GM11168 (cell line): ENCODE data around the gene YJU2.

Source experiments
- in situ Hi-C: fragments of 300-500 bp; cut with MboI; formaldehyde crosslinking; loops from one replicate; pipeline ENCODE4 v1.12.0; 2022; ENCODE audit warnings: low sequenced_read_pairs; ENCODE audit not compliant: unreplicated experiment

Gene YJU2

DNA sequence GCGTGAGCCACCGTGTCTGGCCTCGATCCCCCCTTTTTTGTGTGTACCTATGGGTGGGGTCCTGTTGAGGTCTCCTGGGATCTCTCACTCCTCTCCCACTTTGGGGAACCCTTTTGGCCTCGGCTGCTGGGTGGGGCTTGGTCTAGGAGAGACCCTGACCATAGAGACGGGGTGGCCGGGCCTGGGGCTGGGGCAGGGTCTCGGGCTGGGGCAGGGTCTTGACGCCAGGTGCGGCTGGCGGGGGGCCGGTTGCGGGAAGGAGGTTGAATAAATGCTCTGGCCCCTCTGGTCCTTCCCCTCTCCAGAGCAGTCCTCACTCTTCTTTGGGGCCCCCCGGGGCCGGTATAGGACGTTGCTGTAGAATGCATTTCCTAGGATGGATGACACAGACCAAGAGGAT is 45.6 kb downstream of the YJU2 start:
- in situ Hi-C loops: no loop called here

DNA sequence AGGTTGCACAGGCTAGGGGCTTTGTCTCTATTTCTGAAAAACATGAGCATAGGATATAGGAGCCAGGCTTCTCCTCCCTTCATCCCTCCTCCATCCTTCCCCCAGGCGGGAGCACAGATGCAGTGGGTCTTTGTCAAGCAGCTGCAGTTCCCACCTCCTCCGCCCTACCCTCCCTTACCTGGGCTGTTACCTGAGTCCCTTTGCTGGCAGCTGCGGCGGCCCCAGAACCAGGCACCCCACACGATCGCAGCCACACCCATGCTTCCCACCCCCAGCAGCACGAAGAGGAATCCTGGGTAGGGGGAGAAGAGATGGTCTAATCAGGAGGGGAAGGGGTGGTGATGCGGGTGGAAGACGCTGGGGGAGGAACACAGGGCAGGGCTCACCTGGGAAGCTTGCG is 47.5 kb downstream of the YJU2 start:
- in situ Hi-C loops: no loop called here

DNA sequence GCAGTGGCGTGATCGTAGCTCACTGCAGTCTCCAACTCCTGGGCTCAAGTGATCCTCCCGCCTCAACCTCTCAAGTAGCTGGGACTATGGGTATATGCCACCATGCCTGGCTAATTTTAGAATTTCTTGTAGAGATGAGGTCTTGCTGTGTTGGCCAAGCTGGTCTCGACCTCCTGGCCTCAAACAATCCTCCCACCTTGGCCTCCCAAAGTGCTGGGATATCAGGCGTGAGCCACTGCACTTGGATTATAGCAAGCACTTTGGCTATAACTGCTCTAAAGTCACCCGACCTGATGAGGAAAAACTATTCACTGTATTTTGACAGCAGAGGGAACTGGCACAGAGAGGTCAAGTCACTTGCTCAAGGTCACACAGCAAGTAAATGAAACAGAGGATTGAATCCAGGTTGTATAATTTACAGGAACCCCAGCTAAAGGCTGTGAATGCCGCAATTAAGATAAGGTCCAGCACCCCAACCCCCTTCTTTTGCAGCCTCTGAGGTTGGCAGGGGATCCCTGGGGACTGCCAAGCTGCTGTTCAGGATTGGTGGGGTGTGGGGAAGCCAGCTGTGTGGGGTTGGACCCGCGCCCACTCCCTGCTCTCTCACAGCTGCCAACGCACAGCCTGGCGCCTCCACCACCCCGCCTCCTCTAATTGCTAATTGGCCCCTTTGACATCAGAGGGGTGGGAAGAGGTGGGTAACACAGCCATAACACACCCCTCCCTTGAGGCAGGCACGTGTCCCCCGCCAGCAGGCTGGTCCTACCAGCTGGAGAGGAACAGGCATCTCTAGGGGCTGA is 49.3 kb downstream of the YJU2 start:
- in situ Hi-C loops: no loop called here

DNA sequence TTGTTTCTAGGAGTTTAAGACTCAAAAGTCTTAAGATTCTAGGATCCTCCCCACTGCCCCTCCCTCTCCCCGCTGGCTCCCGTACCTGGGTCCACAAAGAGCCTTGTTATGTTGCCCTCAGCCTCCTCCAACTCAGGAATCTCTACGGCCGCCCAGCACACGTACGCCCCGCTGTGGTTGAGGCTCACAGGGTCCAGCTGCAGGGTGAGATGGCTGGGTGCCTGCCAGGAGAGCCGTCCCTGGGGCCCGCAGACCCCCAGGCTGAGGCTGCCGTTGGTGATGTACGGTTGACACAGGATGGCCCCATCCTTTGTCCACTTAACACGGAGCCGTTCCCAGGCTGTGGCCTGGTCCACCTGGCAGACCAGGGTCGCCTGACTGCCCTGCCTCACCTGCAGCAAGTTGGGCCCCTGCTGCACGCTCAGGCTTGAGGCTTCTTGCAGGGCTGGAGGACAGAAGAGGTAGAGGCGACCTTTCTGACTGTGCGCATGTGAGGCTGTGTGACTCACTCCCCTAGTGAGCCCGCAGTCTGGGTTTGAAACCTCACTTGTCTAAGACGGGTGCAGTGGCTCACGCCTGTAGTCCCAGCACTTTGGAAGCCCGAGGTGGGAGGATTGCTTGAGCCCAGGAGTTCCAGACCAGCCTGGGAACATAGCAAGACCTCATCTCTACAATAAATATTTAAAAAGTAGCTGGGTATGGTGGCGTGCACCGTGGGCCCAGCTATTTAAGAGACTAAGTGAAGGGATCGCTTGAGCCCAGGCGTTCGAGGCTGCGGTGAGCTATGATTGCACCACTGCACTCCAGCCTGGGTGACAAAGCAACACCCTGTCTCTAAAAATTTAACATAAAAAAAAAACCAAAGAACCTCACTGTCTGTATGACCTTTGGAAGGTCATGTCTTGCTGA is 51.3 kb downstream of the YJU2 start:
- in situ Hi-C loops: no loop called here

DNA sequence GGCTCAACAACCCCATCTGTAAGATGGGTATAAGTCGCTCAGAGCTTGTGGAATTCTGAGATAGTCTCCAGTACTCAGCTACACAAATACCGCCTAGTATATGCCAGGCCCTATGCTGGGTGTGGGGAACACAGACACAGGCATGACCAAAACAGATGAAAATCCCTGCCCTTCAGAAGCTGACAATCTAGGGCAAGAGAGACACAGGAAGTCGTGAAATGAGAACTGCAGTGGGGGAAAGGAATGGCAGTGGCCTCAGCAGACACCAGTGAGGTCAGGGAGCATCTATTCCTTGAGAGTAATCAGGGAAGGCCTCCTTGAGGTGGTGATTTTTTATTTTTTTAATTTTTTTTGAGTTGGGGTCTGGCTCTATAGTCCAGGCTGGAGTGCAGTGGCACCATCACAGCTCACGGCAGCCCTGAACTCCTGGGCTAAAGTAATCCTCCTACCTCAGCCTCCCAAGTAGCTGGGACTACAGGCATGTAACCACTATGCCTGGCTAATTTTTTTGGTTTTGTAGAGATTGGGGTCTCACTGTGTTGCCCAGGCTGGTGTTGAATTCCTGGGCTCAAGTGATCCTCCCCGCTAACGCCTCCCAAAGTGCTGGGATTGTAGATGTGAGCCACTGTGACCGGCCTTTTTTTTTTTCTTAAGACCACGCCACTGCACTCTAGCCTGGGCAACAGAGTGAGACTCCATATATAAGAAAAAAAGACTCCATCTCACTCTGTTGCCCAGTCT is 52.1 kb downstream of the YJU2 start:
- in situ Hi-C loops: no loop called here

DNA sequence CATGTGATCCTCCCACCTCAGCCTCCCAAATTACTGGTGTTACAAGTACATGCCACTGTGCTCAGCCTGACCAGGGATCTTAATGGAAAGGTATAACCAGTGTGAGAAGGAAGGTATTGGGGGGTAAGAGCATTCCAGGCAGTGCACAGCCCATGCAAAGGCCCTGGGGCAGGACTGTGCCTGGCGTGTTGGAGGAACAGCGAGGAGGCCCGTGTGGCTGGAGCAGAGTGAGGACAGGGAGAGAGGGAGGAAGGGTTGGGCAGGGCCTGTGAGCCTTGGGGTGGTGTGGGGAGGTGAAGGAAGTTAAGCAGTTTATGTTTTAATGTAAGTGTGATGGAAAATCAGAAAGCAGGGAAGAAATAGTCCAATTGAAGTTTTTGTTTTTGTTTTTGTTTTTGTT is 53.7 kb downstream of the YJU2 start:
- in situ Hi-C loops: no loop called here

DNA sequence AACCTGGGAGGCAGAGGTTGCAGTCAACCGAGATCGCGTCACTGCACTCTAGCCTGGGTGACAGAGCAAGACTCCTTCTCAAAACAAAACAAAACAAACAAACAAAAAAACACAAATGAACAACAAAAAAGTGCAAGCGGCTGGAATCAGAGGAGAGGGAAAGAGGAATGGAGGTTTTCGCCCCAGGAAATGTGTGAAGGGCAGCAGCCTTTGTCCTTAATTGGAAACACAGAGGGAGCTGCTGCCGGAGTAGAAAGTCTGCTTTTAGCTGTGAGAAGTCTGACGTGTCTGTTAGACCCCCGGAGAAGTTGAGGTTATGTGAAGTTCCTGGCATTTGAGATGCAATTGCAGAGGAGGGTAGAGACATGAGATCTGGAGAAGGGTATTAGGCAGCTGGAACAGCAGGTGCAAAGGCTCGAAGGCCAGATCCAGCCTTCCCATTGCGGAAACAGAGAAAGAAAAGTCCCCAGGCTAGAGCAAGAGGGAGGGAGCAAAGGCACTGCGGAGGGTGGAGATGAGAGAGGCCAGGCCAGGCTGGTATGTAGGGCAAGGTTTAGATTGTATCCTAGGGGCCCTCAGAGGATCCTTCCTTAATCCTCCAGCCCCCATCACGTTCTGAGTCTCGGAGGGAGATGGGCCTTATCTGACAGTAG is 54.8 kb downstream of the YJU2 start:
- in situ Hi-C loops: no loop called here

DNA sequence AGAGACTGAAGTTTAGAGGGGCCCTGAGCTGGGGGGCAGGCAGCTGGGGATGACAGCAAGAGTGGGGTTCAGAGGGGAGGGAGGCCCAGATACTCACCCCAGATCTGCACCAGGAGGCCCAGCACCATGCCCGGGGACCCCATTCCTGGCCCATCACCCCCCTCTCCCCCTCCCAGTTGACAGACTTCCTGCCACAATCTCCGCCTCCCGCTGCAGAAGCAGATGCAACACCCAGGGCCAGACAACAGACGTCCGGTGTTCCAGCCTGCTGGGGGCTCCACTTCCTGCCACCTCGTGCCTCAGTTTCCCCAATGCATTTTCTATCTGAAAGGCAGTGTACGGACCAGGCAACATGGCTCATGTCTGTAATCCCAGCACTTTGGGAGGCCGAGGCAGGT is 55.4 kb downstream of the YJU2 start, which contains the start of gene TMIGD2:
Gene TMIGD2 (minus strand): TSS at position 147 of the 398 bp plus-strand sequence. CDS start 4 bp downstream, at position 143.
- in situ Hi-C loops: no loop called here

DNA sequence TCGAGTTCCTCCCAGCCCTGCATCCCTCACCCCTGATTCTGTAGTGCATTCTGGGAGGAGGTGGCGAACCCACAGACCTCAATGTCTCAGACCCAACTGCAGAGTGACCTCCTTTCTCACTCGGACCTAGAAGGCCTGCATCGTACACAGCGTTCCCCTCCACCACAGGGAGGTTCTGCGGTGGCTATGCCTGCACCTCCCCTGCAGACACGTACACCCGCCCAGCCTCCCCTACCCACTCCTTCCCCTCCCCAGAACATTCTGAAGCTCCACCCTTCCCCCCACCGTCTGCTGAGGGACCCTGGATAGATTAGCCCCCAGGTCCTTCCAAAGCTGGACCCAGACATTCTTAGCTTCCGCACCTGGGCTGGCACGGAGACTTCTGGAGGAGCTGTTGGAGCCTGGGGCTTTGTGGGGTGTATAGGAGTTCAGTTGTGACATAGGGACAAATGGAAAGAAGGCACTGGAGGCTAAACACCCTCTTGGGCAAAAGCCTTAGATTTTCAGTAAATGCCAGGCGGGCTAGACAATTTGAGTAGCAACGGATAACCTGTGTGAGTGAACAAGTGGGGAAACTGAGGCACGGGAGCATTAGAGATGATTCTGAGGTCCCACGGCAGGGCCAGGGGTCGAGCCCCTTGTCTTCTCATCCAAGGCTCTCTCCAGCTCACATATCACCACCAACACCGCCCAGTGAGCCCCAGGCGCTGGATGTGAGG is 57.1 kb downstream of the YJU2 start:
- in situ Hi-C loops: no loop called here

DNA sequence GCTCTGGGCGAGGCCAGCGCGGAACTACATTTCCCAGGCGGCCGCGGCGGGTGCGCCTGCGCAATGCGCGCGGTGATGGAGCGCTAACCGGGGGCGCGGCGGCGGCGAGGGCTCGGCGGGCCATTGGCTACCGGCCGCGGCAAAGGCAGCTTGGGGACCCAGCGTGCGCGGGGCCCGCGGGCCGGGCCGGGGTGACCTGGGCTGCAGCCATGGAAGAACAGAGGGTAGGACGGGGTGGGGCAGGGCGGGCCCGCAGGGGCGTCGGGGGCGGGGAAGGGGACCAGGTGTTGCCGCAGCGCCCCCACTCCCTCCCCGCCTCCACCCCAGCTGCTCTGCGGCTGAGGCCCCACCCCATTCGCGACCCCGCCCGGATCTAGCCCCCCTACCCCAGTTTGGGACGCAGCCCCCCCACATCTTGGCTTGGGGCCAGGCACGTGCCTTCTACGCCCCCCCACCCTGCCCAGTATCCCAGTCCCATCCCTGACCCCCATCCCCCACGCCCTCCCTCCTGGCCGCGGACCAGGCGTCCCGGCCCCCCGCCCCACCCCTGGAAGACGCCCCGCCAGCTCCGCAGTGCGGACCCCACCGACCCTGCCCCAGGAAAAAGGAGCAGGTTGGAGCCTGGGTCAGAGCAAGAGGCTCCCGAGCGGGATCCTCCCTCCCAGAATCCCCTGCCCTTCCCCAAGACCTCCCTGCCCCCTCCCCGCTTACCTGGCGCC is 57.8 kb downstream of the YJU2 start, which contains the start of gene FSD1:
Gene FSD1 (plus strand): TSS at position 61 of the 719 bp plus-strand sequence. CDS start 149 bp downstream, at position 210.
- in situ Hi-C loops: no loop called here

DNA sequence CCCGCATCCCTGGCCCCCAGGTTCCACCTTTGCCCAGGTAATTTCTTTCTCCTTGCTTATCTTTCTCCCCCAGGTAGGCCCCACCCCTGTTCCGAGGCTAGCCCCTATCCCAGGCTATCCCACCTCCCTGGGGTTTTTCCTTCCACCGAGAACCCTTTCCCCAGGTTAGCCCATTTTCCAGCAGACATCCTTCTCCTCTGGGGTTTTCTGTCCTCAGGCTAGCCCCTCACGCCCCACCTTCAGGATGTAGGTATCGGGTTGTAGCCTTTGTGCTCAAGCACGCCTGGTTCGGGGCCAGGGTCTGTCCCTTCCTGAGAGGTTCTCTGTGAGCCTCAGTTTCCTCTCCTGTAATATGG is 58.4 kb downstream of the YJU2 start:
- in situ Hi-C loops: no loop called here

DNA sequence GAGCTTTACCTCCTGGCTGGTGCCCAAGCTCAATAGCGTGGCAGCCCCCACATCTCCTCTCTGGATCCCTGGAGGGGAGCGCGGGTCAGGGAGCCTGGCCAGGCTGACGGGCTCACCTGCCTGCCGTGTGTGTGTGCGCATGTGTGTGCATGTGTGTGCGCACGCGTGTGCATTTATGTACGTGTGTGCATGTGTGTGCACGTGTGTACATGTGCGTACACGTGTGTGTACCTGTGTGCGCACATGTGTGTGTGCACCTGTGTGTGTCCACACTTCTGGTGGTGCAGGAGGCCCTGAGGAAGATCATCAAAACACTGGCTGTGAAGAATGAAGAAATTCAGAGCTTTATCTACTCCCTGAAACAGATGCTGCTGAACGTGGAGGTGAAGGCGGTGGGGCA is 58.8 kb downstream of the YJU2 start:
- in situ Hi-C loops: no loop called here

DNA sequence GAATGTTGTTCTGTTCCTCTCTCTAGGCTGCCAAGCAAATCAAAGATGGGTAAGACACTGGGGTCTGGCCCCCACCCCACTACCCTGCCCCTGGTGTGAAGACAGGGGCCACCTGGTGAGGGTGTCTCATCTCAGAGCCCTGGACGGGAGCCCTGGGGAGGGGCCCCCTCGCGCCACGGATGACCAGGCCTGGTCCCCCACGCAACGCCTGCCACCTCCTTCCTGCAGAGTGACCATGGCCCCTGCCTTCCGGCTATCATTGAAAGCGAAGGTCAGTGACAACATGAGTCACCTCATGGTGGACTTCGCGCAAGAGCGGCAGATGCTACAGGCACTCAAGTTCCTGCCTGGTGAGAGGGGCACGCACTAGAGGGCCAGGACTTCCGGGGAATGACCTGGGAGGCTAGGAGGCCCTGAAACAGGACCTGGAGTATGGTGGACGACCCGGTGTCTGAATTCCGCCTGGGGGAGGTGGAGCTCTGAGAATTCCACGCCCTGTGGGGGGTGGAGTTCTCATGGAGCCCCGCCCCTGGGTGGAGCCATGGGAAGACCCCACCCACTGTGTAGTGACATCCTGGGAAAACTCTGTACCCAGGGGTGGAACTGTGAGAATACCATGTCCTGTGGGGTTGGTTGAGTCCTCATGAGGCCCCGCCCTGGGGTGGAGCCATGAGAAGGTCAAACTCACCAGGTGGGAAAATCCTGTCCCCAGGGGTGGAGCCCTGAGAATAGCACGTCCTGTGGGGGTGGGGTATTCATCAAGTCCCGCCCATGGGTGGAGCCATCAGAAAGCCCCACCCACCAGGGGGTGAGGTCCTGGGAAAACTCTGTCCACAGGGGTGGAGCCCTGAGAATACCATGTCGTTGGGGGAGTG is 63.6 kb downstream of the YJU2 start:
- in situ Hi-C loops: no loop called here

DNA sequence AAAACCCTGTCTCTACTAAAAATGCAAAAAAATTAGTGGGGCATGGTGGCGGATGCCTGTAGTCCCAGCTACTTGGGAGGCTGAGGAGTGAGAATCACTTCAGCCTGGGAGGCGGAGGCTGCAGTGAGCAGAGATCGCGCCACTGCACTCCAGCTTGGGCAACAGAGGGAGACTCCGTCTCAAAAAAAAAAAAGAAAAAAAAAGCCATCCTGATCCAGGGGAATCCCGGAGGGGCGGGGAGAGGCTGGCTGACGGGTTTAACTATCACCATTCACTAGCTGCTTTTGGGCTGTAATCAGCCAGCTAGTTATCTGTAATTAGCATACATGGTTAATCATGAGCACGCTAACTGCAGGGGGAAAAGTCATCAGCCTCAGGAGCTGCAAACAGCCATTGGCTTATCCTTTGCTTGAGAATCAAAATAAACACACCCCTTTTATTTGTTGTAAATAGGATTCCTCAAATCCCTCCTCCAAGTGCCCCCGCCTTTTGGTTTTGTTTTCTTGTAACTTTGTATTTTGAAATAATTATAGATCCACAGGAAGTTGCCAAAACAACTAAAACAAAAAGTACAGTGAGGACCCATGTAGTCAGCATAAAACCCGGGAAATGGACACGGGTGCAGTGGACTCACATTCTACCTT is 67.1 kb downstream of the YJU2 start:
- in situ Hi-C loops: no loop called here

DNA sequence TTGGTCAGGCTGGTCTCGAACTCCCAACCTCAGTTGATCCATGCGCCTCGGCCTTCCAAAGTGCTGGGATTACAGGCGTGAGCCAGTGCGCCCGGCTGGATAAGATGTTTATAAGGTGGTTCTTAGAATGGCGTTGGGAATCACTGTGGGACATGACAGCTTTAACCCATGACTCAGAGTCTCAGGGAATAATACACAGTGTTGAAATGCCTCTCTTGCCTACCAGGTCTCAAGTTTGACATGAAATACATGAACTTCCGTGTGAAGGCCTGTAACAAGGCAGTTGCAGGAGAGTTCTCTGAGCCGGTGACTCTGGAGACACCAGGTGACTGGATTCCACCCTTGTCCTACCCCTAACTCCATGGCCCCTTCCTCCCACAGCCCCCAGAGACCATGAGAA is 70.1 kb downstream of the YJU2 start:
- in situ Hi-C loops: no loop called here

DNA sequence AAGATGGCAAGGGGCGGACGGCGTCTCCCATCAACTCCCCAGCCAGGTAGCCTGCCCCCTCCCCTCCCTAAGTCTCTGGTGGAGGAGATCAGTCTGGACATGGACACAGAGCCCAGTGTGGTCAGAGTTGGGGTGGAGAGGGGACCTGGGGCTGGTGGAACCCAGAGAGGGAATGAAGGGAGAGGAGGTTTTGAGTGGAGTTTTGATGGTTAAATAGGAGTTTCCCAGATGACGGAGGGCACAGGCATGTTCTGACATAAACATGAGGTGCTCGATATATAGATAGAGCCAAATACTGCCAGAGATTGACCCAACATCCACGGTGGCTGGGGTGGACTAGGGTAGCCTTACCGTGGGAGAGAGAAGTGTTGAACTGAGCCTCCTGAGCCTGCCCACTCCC is 71.6 kb downstream of the YJU2 start:
- in situ Hi-C loops: no loop called here
